AML-193 (cell line): ENCODE data around the gene HIPK2.
"Not testable (repeated sequence)": the region's sequence is repeated elsewhere in the genome, so short reads cannot be mapped to it uniquely, and the experiment has no call there.

Source experiments
- DNase-seq, 2 experiments: peaks; one replicate each; lab custom pipeline; 2025; lab: John Stamatoyannopoulos, UW

The HIPK2 gene

GRCh38 chr7:139674341-139674740 lies 103.5 kb downstream of the HIPK2 start:
- no peak for DNase-seq

GRCh38 chr7:139673762-139674161 lies 104.0 kb downstream of the HIPK2 start:
- DNase-seq = no peak

GRCh38 chr7:139673230-139673629 lies 104.6 kb downstream of the HIPK2 start:
- DNase-seq = no peak

GRCh38 chr7:139671967-139672366 lies 105.8 kb downstream of the HIPK2 start:
- DNase-seq = no peak

GRCh38 chr7:139670662-139671061 lies 107.1 kb downstream of the HIPK2 start:
- DNase-seq = not testable (repeated sequence)

- no peak for DNase-seq
These were observed 108.4 kb downstream of the HIPK2 start for GRCh38 chr7:139669106-139670061.

- DNase-seq = no peak
These were observed 110.4 kb downstream of the HIPK2 start for GRCh38 chr7:139667377-139667776.

- no peak for DNase-seq
These were observed 111.3 kb downstream of the HIPK2 start for GRCh38 chr7:139666501-139666900.

- DNase-seq = no peak
These were observed 113.4 kb downstream of the HIPK2 start for GRCh38 chr7:139664434-139664833.

GRCh38 chr7:139663608-139664177 lies 114.1 kb downstream of the HIPK2 start:
- DNase-seq = no peak

- DNase-seq = no peak
These were observed 115.9 kb downstream of the HIPK2 start for GRCh38 chr7:139661903-139662302.

- no peak for DNase-seq
These were observed 116.8 kb downstream of the HIPK2 start for GRCh38 chr7:139661043-139661440.

- DNase-seq = no peak
These were observed 117.3 kb downstream of the HIPK2 start for GRCh38 chr7:139660317-139661042.

GRCh38 chr7:139659922-139660316 lies 117.9 kb downstream of the HIPK2 start:
- DNase-seq = no peak

GRCh38 chr7:139658908-139659675 lies 118.7 kb downstream of the HIPK2 start:
- DNase-seq = no peak

- DNase-seq = no peak
These were observed 119.5 kb downstream of the HIPK2 start for GRCh38 chr7:139658296-139658695.

- DNase-seq = no peak
These were observed 120.1 kb downstream of the HIPK2 start for GRCh38 chr7:139657725-139658124.

GRCh38 chr7:139656387-139656786 lies 121.4 kb downstream of the HIPK2 start:
- no peak for DNase-seq

GRCh38 chr7:139655305-139655704 lies 122.5 kb downstream of the HIPK2 start:
- no peak for DNase-seq

GRCh38 chr7:139654276-139655181 lies 123.3 kb downstream of the HIPK2 start:
- no peak for DNase-seq

- DNase-seq = no peak
These were observed 125.9 kb downstream of the HIPK2 start for GRCh38 chr7:139651914-139652313.
